GM19328 (cell line): ENCODE results near the gene EYA4.

Experiments used
- ATAC-seq: cut with Tn5 transposase; IDR thresholded peaks from one replicate; pipeline ENCODE4 v1.9.1; 2021; ENCODE audit warnings: mild to moderate bottlenecking, moderate library complexity; ENCODE audit not compliant: unreplicated experiment

The EYA4 gene

GRCh38 chr6:133432021-133432989, 191.1 kb downstream of the EYA4 start:
- no peak for ATAC-seq

GRCh38 chr6:133435065-133435728, 194.0 kb downstream of the EYA4 start:
- no peak for ATAC-seq

- ATAC-seq, result no peak
These were observed 195.5 kb downstream of the EYA4 start for GRCh38 chr6:133436652-133437051.

GRCh38 chr6:133441491-133441890, 200.3 kb downstream of the EYA4 start:
- ATAC-seq, result no peak

GRCh38 chr6:133446789-133447188, 205.6 kb downstream of the EYA4 start:
- ATAC-seq, result no peak

- no peak for ATAC-seq
These were observed 206.8 kb downstream of the EYA4 start for GRCh38 chr6:133447924-133448323.

GRCh38 chr6:133456439-133456838, 215.3 kb downstream of the EYA4 start:
- no peak for ATAC-seq

GRCh38 chr6:133456944-133457343, 215.8 kb downstream of the EYA4 start:
- no peak for ATAC-seq

GRCh38 chr6:133460101-133460500, 218.9 kb downstream of the EYA4 start:
- no peak for ATAC-seq

- no peak for ATAC-seq
These were observed 222.6 kb downstream of the EYA4 start for GRCh38 chr6:133463790-133464189.

- no peak for ATAC-seq
These were observed 225.5 kb downstream of the EYA4 start for GRCh38 chr6:133466680-133467079.

- ATAC-seq, result no peak
These were observed 226.2 kb downstream of the EYA4 start for GRCh38 chr6:133467231-133467981.

- no peak for ATAC-seq
These were observed 226.8 kb downstream of the EYA4 start for GRCh38 chr6:133467982-133468380.

GRCh38 chr6:133468591-133468990, 227.4 kb downstream of the EYA4 start:
- ATAC-seq, result no peak

- no peak for ATAC-seq
These were observed 233.4 kb downstream of the EYA4 start for GRCh38 chr6:133474516-133474915.

- ATAC-seq, result no peak
These were observed 237.5 kb downstream of the EYA4 start for GRCh38 chr6:133478673-133479072.

- ATAC-seq, result no peak
These were observed 246.0 kb downstream of the EYA4 start for GRCh38 chr6:133487174-133487573.

GRCh38 chr6:133495205-133495903, 254.2 kb downstream of the EYA4 start:
- no peak for ATAC-seq

GRCh38 chr6:133499662-133500061, 258.5 kb downstream of the EYA4 start:
- ATAC-seq, result no peak

GRCh38 chr6:133501675-133502270, 260.6 kb downstream of the EYA4 start:
- ATAC-seq, result no peak
